ENCODE data around the gene CEACAM3. TPM values are rescaled to one million over a fixed set of nuclear protein-coding genes. Genes with fewer than 3 reads are reported as not detected.
"Not testable (repeated sequence)": the region's sequence is repeated elsewhere in the genome, so short reads cannot be mapped to it uniquely, and the experiment has no call there.

Gene CEACAM3
- total and polyA plus RNA-seq, 4 donors: 0.37 to 0.70 (median 0.59) TPM; not detected in 1

DNA sequence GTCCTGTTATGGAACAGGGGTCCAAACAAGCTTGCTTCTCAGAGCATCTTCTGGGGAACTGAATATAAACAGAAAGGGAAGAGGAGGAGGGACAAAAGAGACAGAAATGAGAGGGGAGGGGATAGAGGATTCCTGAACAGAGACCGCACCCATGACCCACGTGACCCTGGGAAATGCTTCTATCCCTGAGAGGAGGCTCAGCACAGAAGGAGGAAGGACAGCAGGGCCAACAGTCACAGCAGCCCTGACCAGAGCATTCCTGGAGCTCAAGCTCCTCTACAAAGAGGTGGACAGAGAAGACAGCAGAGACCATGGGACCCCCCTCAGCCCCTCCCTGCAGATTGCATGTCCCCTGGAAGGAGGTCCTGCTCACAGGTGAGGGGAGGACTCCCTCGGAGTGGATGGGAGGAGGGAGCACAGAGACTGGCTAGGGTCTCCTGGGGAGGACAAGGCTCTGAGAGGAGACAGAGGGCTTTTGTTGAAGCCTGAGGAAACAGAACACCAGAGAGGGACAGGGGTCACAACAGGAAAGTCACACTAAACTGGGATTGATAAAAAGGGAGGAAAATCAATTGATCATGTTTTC lies 41.0 kb upstream of the CEACAM3 start, which contains the start of gene CEACAM6:
CEACAM6 (plus strand) TSS at position 203 of the 586 bp plus-strand sequence; CDS start at position 312, 109 bp downstream.
- Histone ChIP-seq H3K9me3 (ENCODE audit: control insufficient read depth in 4 of 4, low read length in 3 of 4) (no peaks in the 10 kb centered on the region), H3K9ac (ENCODE audit: low read depth in 1 of 2, low read length in 2 of 2) (no peak within 1 kb of the TSS), H3K36me3 (ENCODE audit: control insufficient read depth in 4 of 4, insufficient read depth in 3 of 4, low read depth in 1 of 4, low read length in 3 of 4) (no peaks in the 10 kb centered on the region), H3K27me3 (ENCODE audit: control insufficient read depth in 4 of 4, insufficient read depth in 4 of 4, low read length in 3 of 4) (peaks cover 0 to 6% (median 1%) of the 10 kb centered on the region in 4 donors), H3K27ac (ENCODE audit: low read depth in 1 of 2, low read length in 2 of 2) (no peak within 1 kb of the TSS), H3K4me3 (ENCODE audit: low read depth in 1 of 3, low read length in 3 of 3) (no peak within 1 kb of the TSS), H3K4me1 (ENCODE audit: control insufficient read depth in 4 of 4, insufficient read depth in 4 of 4, low read length in 3 of 4) (no peaks in the 10 kb centered on the region)
- TF ChIP-seq, protein P1, sequence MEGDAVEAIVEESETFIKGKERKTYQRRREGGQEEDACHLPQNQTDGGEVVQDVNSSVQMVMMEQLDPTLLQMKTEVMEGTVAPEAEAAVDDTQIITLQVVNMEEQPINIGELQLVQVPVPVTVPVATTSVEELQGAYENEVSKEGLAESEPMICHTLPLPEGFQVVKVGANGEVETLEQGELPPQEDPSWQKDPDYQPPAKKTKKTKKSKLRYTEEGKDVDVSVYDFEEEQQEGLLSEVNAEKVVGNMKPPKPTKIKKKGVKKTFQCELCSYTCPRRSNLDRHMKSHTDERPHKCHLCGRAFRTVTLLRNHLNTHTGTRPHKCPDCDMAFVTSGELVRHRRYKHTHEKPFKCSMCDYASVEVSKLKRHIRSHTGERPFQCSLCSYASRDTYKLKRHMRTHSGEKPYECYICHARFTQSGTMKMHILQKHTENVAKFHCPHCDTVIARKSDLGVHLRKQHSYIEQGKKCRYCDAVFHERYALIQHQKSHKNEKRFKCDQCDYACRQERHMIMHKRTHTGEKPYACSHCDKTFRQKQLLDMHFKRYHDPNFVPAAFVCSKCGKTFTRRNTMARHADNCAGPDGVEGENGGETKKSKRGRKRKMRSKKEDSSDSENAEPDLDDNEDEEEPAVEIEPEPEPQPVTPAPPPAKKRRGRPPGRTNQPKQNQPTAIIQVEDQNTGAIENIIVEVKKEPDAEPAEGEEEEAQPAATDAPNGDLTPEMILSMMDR (IDR thresholded peaks at IDR 0.05; ENCODE audit: low read depth, low read length, missing input control): no peak
- TF ChIP-seq FOXA2 (IDR thresholded peaks at IDR 0.05) (no peak), HNF4G (IDR thresholded peaks at IDR 0.05) (no peak), RXRA (IDR thresholded peaks at IDR 0.05) (no peak), FOXA1 (IDR thresholded peaks at IDR 0.05) (no peak), NR2F2 (IDR thresholded peaks at IDR 0.05) (no peak), JUND (IDR thresholded peaks at IDR 0.05) (no peak), HNF4A (conservative IDR thresholded peaks at IDR 0.05) (no peak), EGR1 (IDR thresholded peaks at IDR 0.05; ENCODE audit: low read depth in 2 of 2) (no peak)
- TF ChIP-seq, protein P2, sequence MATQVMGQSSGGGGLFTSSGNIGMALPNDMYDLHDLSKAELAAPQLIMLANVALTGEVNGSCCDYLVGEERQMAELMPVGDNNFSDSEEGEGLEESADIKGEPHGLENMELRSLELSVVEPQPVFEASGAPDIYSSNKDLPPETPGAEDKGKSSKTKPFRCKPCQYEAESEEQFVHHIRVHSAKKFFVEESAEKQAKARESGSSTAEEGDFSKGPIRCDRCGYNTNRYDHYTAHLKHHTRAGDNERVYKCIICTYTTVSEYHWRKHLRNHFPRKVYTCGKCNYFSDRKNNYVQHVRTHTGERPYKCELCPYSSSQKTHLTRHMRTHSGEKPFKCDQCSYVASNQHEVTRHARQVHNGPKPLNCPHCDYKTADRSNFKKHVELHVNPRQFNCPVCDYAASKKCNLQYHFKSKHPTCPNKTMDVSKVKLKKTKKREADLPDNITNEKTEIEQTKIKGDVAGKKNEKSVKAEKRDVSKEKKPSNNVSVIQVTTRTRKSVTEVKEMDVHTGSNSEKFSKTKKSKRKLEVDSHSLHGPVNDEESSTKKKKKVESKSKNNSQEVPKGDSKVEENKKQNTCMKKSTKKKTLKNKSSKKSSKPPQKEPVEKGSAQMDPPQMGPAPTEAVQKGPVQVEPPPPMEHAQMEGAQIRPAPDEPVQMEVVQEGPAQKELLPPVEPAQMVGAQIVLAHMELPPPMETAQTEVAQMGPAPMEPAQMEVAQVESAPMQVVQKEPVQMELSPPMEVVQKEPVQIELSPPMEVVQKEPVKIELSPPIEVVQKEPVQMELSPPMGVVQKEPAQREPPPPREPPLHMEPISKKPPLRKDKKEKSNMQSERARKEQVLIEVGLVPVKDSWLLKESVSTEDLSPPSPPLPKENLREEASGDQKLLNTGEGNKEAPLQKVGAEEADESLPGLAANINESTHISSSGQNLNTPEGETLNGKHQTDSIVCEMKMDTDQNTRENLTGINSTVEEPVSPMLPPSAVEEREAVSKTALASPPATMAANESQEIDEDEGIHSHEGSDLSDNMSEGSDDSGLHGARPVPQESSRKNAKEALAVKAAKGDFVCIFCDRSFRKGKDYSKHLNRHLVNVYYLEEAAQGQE (IDR thresholded peaks at IDR 0.05): no peak
- TF ChIP-seq, protein P3, sequence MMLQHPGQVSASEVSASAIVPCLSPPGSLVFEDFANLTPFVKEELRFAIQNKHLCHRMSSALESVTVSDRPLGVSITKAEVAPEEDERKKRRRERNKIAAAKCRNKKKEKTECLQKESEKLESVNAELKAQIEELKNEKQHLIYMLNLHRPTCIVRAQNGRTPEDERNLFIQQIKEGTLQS (IDR thresholded peaks at IDR 0.05): no peak
- no peak for DNase-seq (ENCODE audit: low spot score)
- 23% methylated on average over 3 of the region's 3 CpGs for WGBS

DNA sequence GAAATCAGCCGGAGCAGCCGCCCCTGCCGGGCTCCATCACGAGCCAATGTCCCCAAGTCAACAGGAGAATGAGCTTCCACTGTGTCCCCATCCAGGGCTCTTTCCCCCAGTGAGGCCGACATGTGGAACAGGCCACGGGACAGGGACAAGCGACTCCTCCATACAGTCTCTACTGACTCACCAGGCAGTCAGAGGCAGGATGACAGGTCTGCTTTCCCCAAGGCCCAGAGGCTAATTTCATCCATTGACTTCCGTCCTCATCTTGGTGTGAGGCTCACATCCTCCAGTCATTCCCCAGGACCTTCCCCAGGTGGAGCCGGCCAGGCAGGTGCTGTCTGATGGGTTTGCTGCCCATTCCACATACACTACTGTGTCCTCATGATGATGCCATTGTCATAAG lies 37.5 kb upstream of the CEACAM3 start:
- 75% methylated on average over 9 of the region's 9 CpGs for WGBS
- TF ChIP-seq NR2F2 (IDR thresholded peaks at IDR 0.05): no peak
- H3K36me3 ChIP-seq (ENCODE audit: control insufficient read depth in 4 of 4, insufficient read depth in 3 of 4, low read depth in 1 of 4, low read length in 3 of 4): no peaks in the 10 kb centered on the region
- H3K4me1 ChIP-seq (ENCODE audit: control insufficient read depth in 4 of 4, insufficient read depth in 4 of 4, low read length in 3 of 4): no peaks in the 10 kb centered on the region
- no peaks in the 10 kb centered on the region for H3K9me3 ChIP-seq (ENCODE audit: control insufficient read depth in 4 of 4, low read length in 3 of 4)
- H3K4me3 ChIP-seq (ENCODE audit: low read depth in 1 of 3, low read length in 3 of 3): no peak overlapping the region
- DNase-seq (ENCODE audit: low spot score): no peak
- no peaks in the 10 kb centered on the region for H3K27me3 ChIP-seq (ENCODE audit: control insufficient read depth in 4 of 4, insufficient read depth in 4 of 4, low read length in 3 of 4)
- H3K27ac ChIP-seq (ENCODE audit: low read depth in 1 of 2, low read length in 2 of 2): no peak overlapping the region
- H3K9ac ChIP-seq (ENCODE audit: low read depth in 1 of 2, low read length in 2 of 2): no peak overlapping the region

DNA sequence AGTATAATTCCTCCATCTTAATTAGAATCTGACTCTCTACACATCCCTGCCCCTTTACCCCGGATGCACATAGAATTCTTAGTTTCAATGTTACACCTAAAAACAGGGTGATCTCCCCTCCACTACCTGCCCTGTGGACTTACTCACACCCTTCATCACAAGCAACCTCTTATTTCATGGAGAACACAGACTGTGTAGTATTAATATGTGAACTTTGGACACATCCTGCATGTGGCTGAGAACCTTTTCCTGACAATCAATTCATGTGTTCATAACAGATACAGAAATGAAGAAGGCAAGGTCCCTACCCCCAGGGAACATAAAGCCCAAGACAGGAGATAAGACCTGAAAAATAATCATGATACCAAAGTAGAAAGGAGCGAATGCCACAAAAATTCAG lies 29.3 kb upstream of the CEACAM3 start:
- TF ChIP-seq RAD21 (IDR thresholded peaks at IDR 0.05) (no peak), HNF4A (conservative IDR thresholded peaks at IDR 0.05) (no peak), HNF4G (IDR thresholded peaks at IDR 0.05) (no peak), SP1 (IDR thresholded peaks at IDR 0.05) (no peak)
- TF ChIP-seq, protein P4, sequence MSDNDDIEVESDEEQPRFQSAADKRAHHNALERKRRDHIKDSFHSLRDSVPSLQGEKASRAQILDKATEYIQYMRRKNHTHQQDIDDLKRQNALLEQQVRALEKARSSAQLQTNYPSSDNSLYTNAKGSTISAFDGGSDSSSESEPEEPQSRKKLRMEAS (IDR thresholded peaks at IDR 0.05): no peak
- DNase-seq (ENCODE audit: low spot score): no peak
- no peak overlapping the region for H3K27ac ChIP-seq (ENCODE audit: low read depth in 1 of 2, low read length in 2 of 2)
- H3K4me3 ChIP-seq (ENCODE audit: low read depth in 1 of 3, low read length in 3 of 3): no peak overlapping the region
- peaks cover 0 to 8% (median 0%) of the 10 kb centered on the region in 4 donors for H3K27me3 ChIP-seq (ENCODE audit: control insufficient read depth in 4 of 4, insufficient read depth in 4 of 4, low read length in 3 of 4)
- peaks cover 0 to 3% (median 0%) of the 10 kb centered on the region in 4 donors for H3K9me3 ChIP-seq (ENCODE audit: control insufficient read depth in 4 of 4, low read length in 3 of 4)
- H3K4me1 ChIP-seq (ENCODE audit: control insufficient read depth in 4 of 4, insufficient read depth in 4 of 4, low read length in 3 of 4): no peaks in the 10 kb centered on the region
- 81% methylated on average over 2 of the region's 2 CpGs for WGBS
- no peaks in the 10 kb centered on the region for H3K36me3 ChIP-seq (ENCODE audit: control insufficient read depth in 4 of 4, insufficient read depth in 3 of 4, low read depth in 1 of 4, low read length in 3 of 4)
- H3K9ac ChIP-seq (ENCODE audit: low read depth in 1 of 2, low read length in 2 of 2): no peak overlapping the region

DNA sequence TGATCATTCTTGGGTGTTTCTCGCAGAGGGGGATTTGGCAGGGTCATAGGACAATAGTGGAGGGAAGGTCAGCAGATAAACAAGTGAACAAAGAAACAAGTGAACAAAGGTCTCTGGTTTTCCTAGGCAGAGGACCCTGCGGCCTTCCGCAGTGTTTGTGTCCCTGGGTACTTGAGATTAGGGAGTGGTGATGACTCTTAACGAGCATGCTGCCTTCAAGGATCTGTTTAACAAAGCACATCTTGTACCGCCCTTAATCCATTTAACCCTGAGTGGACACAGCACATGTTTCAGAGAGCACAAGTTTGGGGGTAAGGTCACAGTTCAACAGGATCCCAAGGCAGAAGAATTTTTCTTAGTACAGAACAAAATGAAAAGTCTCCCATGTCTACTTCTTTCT lies 28.3 kb upstream of the CEACAM3 start:
- 69% methylated on average over 5 of the region's 5 CpGs for WGBS
- H3K36me3 ChIP-seq (ENCODE audit: control insufficient read depth in 4 of 4, insufficient read depth in 3 of 4, low read depth in 1 of 4, low read length in 3 of 4); H3K4me3 ChIP-seq (ENCODE audit: low read depth in 1 of 3, low read length in 3 of 3); H3K27me3 ChIP-seq (ENCODE audit: control insufficient read depth in 4 of 4, insufficient read depth in 4 of 4, low read length in 3 of 4); DNase-seq (ENCODE audit: low spot score); H3K27ac ChIP-seq (ENCODE audit: low read depth in 1 of 2, low read length in 2 of 2); H3K9ac ChIP-seq (ENCODE audit: low read depth in 1 of 2, low read length in 2 of 2); H3K9me3 ChIP-seq (ENCODE audit: control insufficient read depth in 4 of 4, low read length in 3 of 4); H3K4me1 ChIP-seq (ENCODE audit: control insufficient read depth in 4 of 4, insufficient read depth in 4 of 4, low read length in 3 of 4): not testable (repeated sequence)

Data from liver (tissue), 9 donors.